Measurements from ENCODE around the gene ZBTB6.

The ZBTB6 gene, protein sequence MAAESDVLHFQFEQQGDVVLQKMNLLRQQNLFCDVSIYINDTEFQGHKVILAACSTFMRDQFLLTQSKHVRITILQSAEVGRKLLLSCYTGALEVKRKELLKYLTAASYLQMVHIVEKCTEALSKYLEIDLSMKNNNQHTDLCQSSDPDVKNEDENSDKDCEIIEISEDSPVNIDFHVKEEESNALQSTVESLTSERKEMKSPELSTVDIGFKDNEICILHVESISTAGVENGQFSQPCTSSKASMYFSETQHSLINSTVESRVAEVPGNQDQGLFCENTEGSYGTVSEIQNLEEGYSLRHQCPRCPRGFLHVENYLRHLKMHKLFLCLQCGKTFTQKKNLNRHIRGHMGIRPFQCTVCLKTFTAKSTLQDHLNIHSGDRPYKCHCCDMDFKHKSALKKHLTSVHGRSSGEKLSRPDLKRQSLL

DNA sequence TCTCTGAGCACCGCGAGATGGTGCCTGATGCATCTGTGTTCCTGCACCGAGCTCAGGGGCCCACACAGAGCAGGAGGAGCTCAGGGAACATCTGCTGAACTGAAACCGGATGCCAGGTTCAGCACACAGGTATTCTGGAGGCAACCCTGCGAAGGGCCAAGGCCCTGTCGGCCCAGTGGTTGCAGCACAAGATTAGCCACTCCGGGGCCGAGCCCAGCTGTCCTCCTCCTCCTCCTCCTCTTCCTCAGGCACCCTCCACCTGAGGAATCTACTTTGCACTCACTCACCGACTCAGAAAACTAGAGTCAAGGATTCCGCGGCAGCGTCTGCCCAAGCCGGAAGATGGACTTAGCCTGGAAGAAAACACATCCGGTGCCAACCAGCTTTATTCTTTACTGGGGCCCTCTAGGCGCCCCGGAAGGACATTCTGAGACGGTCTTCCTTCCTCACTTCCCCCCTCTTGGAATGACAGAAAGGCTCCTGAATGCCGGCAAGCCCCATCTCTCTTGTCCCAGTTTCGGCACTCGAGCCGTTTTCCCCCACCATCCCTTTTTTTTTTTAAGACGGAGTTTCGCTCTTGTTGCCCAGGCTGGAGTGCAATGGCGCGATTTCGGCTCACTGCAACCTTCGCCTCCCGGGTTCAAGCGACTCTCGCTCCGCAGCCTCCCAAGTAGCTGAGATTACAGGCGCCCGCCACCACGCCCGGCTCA, at the start of gene ZBTB6:
TSS of gene ZBTB6 (minus strand) at position 360 of the 710 bp plus-strand sequence. CDS start 1,251 bp downstream, outside the sequence.
- DNase-seq = peak; percentile 94

DNA sequence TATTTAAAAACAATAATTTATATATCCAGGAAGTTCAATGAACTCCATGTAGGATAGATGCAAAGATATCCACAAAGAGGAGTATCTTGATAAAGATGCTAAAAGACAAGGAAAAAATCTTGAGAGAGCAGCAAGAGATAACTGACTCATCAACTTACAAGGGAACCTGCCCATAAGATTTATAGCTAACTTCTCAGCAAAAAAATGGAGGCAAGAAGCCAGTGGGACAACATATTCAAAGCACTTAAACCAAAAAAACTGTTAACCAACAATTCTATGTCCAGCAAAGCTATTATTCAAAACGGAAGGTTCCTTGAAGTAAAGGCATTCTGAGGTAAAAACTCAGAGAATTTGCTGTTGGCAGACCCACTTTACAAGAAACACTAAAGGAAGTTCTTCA, 48.0 kb upstream of the ZBTB6 start:
- no peak for DNase-seq

DNA sequence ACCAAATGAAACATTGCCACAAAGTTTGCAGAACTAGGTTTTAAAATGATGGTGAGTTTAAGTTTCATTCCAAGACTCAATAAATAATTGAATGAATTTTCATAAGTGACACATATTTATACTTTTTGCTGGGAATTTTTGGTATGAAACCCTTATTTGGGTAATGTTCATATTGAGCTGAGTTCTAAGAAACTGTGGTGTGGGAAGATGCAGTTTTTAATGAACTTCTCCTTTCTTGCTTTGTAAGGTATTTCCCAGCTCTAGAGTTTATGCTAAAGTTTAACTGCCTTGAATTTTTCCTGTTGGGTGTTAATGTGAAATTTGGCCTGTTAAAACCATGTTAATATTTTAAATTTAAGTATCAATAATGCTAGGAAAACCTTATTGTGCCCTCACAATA, 42.8 kb upstream of the ZBTB6 start:
- DNase-seq = no peak

DNA sequence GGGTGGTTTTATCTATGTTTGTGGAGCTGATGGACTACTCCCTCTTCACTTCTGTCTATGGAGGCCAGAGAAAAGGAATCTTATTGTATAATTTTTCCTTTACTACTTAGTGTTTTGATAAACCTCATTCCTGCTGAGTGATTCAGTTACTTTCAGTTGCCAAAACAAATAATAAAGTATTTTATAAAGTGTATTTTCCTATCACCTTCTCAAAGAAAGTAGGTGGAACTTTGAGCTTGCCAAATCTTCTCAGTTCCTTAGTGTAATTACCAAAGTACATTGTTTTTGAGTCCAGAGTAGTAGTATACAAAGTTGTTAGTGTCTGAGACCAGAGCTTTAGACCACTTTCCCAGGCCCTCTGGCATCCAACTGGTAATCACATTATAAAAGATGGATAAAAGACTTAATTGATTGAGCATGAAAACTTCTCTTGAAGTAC, 41.1 kb upstream of the ZBTB6 start:
- no peak for DNase-seq

DNA sequence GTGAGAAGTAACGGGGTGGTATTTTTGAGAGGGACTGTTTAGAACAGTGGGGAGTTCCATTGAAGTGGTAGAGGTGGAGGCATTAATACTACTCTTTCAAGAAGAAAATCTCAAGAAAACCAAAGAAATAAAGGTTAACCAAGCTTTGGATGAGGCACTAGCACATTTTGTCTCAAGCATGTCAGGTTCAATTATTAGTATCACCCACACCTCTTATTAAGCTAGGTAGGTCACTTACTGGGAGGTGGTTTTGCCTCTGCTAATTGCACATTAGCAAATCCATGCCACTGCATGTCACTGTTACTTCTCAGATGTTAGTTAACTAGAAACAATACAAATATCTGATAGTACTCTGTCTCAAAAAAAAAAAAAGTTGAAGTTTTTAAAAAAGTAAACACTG, 37.9 kb upstream of the ZBTB6 start:
- DNase-seq = no peak

DNA sequence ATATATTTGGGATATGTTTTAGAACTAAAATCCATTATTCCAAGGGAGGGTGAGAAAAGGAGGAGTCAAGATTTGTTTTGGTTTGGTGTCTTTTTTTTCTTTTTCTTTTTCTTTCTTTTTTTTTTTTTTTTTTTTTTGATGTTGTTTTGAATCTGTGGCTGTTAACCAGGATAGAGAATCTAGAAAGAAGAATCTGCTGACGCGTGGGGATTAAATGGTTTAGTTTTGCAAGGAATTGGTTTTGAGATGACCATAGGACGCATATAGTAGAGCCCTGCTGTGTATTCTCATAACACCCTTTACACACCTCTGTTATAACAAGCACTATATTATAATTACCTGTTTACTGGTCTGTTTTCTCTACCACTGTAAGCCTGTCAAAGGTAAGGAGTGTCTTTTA, 37.1 kb upstream of the ZBTB6 start:
- DNase-seq = no peak

DNA sequence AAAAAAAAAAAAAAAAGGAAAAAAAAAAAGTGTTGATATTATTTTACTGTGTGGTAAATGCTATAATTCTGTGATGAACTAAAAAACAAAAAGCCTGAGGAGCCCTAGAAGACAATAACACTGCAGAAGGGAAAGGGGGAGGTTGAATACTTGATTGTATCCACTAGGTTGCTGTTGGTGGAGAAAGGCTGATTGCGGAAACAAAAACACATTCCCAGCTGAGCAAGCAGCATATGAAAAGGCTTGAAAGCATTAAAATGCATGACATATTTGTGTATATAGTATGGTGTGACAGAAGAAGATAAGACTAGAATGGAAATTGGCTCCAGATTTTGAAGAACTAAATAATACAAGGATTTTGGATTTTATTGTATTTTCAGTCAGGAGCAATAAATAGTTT, 36.6 kb upstream of the ZBTB6 start:
- no peak for DNase-seq

DNA sequence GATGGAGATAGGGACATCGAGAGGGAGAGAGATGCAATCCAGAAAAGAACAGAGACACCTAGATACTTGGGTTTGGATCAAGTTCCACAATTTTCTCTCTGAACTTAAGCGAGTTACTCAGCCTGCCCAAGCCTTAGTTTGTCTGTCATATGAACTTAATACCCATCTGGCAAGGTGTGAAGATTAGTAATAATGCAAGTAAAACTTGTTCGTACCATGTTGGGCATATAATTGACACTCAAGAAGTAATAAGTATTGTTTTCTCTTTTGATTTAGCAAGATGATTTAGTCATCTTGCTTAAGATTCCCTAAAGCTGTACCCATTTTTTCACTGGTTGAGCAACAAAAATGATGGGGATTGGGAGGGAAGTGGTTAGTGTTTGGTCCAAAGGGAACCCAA, 35.2 kb upstream of the ZBTB6 start:
- no peak for DNase-seq

DNA sequence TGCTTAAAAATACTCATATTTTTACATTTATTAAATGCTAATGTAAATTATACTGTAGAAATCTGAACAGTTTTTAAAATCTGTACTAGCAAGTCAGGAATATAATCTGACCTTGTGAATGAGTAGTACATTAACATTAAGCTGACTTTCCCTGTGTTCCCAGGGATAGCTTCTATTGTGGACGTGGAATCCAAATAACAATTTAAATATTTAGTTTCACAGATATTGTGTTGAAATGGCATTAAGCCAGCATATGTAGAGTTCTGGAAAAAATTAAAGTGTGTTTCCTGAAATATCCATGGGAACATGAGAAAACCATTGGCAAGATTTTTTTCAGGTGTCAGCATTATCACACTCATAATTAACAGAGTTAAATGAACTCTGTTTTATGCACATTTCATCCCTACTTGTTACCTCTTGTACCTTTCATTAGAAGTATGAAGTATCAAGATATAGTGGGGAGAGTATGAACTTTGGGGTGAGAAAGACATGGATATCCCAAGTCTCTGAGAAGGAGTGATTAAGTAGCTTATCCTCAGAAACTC, 33.4 kb upstream of the ZBTB6 start:
- no peak for DNase-seq

DNA sequence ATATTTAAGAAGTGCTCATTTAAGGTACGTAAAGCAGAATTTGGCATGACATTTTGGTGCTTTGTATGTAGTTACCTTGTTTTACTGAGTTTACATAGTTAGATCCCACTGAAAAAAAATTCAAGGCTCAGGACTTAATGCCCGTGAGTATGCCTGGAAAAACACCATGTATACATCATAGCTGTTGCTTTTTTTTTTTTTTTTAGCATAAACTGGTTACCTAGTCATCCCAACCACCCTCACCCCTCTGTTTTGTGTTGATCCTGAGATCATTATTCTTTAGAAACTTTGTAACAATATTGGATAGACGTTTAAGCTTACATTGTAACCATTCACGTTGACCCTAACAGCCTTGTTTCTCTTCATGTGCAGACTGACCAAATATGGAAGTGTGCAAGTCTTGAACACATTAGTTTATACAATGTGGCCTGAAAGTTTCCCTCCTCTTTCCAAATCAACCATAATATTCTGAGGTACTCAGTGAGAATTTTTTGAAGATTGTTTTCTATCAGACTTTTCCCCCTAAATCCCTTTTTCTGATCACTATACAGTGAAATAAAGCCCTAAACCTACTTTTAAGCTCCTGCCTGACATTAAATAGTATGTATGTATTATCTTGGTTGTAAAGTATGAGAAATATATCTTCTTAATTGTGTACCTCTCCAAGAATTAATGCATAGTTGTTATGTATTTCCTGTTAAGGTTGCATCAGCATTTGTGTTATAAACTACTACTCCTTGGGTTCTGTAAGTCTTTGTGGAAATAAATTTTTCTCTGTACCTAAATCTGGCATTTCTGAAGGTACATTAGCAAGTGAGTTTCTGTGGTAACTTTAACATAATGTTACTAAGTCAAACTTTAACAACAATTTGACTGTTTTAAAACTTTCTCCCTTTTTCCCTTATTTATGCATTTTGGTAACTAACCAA, 32.1 kb upstream of the ZBTB6 start:
- DNase-seq = no peak

DNA sequence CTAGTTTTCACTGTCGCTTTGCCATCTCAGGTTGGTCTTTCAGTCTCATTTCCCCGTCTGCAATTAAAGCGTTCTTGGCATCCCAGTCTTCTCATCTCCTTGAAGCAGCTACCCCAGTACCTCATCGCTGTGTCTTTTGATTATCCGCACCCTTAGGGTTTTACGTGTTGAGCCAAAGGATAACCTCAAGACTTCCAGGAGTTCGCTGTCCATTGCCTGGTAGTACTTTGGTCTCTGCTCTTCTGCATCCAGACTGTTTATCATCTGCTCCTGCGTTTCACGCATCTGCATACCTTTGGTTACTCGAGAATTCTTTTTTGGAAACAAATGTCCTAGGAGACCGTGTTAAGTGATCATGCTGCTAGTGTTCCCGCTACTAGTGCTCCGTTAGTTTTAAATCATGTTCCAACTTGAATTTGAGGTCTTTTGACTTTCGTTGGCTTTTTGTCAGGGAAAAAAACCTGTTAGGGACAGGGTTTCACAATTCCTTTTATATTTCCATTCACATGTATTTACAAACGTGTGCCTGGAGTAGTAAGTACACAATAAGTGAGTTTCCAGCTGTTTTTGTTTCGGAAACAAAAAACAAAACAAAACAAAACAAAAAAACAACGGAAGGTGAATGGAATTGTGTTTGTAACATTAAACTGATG, 28.6 kb upstream of the ZBTB6 start:
- peak; percentile 44 for DNase-seq

DNA sequence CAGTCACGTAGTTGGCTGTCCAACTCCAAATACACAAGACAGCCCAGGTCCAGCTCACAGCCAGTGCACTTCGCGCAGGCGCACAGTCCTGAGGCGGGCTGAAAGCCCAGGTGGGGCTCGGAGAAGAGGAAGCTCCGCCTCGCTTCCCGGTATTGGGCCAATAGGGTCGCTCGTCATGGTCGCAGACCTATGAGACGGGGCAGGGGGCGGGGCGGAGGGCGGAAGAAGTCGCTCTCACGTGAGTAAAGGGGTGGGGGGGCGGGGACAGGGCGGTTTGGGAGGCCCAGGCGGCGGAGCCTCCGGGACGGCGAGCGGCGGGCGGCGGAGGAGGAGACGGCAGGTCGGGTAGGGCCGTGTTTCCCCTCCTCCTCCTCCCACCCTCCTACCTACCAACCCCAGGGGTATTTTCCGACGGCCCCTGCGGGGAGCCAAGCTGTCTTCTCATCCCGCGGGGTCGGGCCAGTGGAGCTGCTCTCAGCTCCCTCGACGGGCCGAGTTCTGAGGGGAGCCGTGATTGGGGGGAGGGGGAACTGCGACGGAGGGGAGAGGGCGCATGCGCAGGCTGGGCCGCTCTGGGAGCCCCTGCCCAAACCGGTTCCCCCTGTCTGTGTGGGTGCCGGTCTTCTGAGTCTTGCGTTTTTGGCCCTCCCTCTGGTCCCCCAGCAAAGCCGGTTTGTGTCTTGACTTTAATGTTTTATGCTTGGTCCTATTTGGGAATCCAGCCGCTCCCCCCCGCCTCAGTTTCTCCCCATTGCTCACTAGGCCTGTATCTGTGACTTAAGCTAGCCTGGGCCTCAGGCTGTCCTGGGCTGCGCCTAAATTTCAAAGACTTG, 27.8 kb upstream of the ZBTB6 start, which contains the start of gene RABGAP1:
TSS of gene RABGAP1 (plus strand) at position 272 of the 833 bp plus-strand sequence. CDS start 16,040 bp downstream, outside the sequence.
- peak; percentile 99 for DNase-seq

DNA sequence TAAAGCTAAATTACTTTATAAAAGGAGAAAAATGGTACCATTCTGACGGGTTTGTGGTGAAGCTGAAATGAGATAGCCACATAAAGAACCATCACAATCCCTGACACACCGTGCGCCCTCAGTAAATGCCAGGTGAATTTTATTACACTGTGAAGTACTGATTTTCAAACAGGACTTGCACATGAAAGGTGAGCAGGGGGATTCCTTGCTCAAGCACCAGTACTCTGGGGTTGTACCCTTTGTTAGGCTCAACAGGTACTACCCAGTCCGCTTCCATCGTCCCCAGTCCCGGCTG, 27.3 kb upstream of the ZBTB6 start:
- DNase-seq = no peak

DNA sequence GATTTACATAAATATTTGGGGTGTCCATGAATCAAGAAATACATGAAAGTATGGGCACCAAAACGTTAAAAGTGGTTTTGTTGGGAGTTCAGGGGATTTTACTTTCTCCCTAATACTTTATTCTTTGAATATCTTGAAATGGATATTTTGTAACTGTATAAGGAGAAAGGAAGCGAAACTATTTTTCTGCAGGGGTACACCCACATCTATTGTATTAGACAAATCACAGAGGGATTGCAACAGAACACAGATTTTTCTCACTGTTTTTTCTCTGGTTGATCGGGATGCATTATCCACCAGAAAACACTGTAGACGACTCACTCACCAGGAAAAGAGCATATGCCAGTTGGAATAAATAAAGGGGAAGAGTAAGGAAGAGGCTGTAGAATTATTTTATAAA, 26.5 kb upstream of the ZBTB6 start:
- no peak for DNase-seq

DNA sequence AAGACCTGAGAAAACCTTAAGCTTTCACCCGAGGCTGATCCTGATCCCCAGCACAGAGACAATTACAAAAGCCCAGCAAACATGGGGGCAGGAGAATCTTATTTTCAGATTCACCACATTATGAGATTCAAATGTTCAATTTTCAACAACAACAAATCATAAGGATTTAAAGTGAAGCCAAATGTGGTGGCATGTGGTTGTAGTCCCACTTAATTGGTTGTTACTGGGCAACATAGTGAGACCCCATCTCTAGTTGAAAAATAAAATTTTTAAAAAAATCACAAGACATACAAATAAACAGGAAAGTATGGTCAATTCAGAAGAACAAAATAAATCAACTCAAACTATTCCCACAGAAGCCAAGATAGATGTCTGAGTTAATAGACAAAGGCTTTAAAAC, 23.8 kb upstream of the ZBTB6 start:
- DNase-seq = no peak

DNA sequence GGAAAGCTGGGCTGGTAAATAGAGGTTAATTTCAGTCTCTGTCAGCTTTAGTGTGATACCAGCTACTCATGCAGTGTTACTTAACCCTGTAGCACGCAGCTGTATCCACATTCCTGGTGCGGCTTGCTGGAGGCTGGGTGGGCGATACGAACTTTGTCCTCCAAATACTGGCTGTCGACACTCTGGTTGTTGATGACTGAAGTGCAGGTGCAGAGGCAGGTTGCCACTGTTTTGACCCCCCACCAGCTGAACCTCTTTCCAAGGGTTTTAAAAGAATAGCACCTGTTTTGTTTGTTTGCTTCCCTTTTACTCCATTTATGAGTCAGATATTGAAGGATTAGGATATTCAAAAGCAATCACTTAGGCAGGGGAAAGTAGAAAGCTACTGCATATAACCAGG, 23.3 kb upstream of the ZBTB6 start:
- DNase-seq = no peak

DNA sequence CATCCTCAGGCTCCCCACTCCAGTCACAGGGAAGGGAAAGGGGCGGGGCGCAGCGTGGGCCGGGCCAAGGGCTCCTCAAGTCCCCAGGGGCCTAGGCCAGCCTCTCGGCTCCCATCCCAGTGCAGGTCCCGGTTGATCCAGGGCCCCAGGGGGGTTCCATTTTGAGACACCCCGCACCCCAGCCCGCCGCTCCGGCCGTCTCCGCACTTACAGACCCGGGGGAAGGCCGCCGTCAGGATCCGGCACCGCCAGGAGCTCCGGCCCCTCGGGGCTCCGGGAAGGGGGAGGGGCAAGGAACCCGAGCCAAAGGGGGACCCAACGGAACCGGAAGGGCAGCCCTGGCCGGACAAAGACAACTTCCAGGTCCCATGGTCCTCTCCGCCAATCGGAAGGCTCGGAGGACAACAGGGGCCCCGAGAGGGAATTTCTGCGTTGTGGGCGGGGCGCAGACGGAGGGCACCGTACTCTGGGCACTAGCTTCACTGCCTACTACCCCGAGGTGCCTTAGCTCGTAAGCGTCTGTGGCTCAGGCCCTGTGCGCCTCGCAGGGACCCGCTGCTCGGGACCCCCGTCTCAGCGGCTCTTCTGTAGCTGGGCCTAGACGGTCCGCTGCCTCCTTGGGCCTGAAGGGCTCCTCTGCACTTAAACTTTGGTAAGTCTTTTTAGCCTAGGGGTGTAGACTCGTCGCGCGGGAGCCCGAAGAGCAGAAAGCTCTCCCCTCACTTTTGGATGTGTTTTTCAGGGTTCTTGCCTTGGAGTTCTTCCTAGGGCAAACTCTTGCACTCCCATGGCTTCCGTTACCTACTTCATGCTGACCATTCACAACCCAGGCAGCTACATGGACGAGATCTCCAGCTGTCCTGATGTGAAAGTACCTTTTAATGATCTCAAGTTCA, 18.4 kb upstream of the ZBTB6 start, which contains the start of gene ZBTB26:
TSS of gene ZBTB26 (minus strand) at position 287 of the 896 bp plus-strand sequence. CDS start 11,578 bp downstream, outside the sequence.
- DNase-seq = peak; percentile 97

DNA sequence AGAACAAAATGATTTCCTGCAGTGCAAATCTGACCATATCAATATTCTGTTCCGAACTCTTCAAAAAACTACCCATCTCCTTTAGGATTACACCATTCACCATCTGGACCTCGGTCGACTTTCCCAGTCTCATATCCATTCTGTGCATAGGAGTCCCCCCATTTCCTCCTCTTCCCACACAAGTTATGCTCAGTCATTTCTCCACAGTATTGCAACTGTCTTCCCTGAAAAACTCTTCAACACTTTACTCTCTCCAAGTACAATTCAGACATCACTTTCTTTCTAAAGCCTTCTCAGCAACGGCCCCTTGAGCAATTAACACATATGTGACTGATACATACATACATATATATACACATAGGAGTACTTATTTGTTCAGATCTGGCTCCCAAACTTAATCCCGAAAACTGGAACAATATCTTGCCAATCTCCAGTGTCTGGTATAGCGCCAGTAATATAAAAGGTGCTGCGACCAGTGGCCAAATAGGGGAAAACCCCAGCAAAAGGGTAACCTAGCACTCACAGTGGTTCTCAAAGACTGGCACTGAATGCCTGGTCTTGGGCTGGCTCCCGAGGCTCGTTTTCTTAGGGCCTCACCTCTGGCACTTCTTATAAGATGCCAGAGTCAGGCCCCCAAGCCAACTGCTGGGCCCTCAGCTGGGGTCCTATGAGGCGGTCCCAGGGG, 17.6 kb upstream of the ZBTB6 start:
- DNase-seq = no peak

DNA sequence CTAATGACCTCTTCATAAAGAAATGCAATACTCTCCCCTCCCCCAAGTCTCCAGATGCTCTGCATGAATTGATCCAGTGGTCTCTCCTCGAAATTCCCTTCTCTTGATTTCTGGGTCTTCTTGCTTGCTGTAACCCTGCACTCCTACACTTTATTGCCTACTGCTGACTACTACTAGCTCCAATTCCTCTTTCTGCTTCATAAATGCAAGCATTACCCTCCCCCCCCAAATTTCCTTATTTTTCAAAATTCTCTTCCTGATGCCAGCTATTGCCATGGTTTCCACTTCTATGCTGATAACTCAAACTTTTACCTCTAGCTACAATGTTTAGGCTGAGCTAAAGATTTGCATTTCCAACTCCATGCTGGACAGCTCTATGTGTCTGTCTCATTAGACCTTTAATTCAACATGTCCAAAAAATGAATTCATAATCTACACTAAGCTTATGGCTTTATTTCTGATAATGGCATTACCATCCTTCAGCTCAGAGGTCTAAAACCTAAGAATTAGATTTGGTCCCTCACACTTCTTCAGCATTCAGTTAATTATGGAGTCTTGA, 16.8 kb upstream of the ZBTB6 start:
- no peak for DNase-seq

All from NCI-H69 (cell line).